Uterus (tissue), 4 donors: Measurements from ENCODE around the gene AMN. TPM values are rescaled to one million over a fixed set of nuclear protein-coding genes. Genes with fewer than 3 reads are reported as not detected.

ENCODE experiments used
- DNase-seq, 2 donors: peaks; one replicate each; pipeline ENCODE4 v3.0.0-alpha.2; 2019 to 2020
- H3K27ac ChIP-seq, 2 donors: fragments of 200-600 bp; sonication (generic); 1 replicate in 1 of 2; 2 replicates in 1 of 2; pipeline ENCODE4 v1.5.1; 2016 to 2018
- H3K27me3 ChIP-seq, 2 donors: fragments of 200-600 bp; sonication (generic); one replicate each; pipeline ENCODE4 v1.5.1; 2018 to 2019; ENCODE audit warnings: control low read depth in 1 of 2
- H3K36me3 ChIP-seq, 2 donors: fragments of 200-600 bp; sonication (generic); one replicate each; pipeline ENCODE4 v1.5.1; 2019; ENCODE audit warnings: control low read depth in 1 of 2
- H3K4me1 ChIP-seq, 2 donors: fragments of 200-600 bp; sonication (generic); one replicate each; pipeline ENCODE4 v1.5.1; 2018 to 2019; ENCODE audit warnings: control low read depth in 1 of 2
- H3K4me3 ChIP-seq, 2 donors: fragments of 200-600 bp; sonication (generic); 1 replicate in 1 of 2; 2 replicates in 1 of 2; pipeline ENCODE4 v1.5.1; 2018 to 2019; ENCODE audit warnings: mild to moderate bottlenecking in 1 of 2
- H3K9me3 ChIP-seq, 2 donors: fragments of 200-600 bp; sonication (generic); one replicate each; pipeline ENCODE4 v1.5.1; 2019; ENCODE audit warnings: control low read depth in 1 of 2
- POLR2A ChIP-seq, 2 donors: fragments of 450-650 bp; IDR thresholded peaks; one replicate each; pipeline ENCODE4 v1.6.1; 2016; ENCODE audit warnings: antibody characterized with exemption in 2 of 2, mild to moderate bottlenecking in 1 of 2, moderate library complexity in 1 of 2
- intact Hi-C: fragments of 100-400 bp; cut with DNase I; formaldehyde crosslinking; loops from one replicate; pipeline ENCODE4 v1.15.1; 2023; ENCODE audit warnings: low total_unique reads
- total RNA-seq, 4 donors: library from RNA; depleted of rRNA in 3 of 4; stranded (reverse); fragments of >200 nt in 3 of 4; gene quantifications; one replicate each; pipeline versions ENCODE4 v1.1.0 to v1.2.4, GENCODE V29; 2014 to 2023
- TF ChIP-seq, protein P1 (sequence below), 4 experiments: fragments of 200-600 bp in 2 of 4; fragments of 450-650 bp in 2 of 4; sonication (generic) in 2 of 4; IDR thresholded peaks; one replicate each; pipeline ENCODE4 v1.5.1; 2016 to 2019; ENCODE audit warnings: antibody characterized with exemption in 4 of 4, mild to moderate bottlenecking in 2 of 4, moderate library complexity in 1 of 4
- donor health status: DM: yes; HTN: yes; CAD: no.

Gene AMN
- total RNA-seq, 4 donors from 2014 or later = 0.69 to 2.9 TPM; not detected in 2

DNA sequence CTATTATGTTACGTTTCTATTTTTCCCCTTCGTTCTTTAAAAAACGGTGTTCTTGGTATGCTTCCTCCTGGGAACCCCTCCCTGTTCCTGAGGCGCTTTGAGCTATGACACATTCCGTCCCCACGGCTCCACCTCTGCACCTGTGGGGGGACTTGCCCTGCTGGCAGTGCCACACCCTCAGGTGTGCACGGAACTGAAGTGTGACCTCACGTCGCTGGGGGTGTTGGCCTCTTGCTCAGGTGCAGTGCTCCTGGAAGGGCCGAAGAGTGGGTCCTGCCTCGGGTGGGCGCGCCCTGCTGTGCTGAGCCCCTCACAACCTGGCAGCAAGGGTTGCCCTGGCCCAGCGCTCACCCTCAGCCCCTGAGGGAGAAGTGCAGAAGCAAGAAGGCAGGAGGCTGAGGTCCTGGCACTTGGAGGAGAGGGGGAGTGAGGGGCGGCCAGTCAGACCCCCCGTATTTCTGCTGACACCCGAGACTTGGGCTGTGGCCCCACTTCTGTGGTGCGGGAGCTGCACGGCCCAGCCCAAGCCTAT is 4.9 kb downstream of the AMN start:
- intact Hi-C loops = no loop called here
- H3K4me1 ChIP-seq = peaks cover 7 to 27% of the 10 kb centered on the region in 2 donors
- no peak overlapping the region for H3K4me3 ChIP-seq
- H3K27ac ChIP-seq = no peak overlapping the region
- DNase-seq = no peak
- no peak for TF ChIP-seq POLR2A (IDR thresholded peaks at IDR 0.05)
- TF ChIP-seq, protein P1, sequence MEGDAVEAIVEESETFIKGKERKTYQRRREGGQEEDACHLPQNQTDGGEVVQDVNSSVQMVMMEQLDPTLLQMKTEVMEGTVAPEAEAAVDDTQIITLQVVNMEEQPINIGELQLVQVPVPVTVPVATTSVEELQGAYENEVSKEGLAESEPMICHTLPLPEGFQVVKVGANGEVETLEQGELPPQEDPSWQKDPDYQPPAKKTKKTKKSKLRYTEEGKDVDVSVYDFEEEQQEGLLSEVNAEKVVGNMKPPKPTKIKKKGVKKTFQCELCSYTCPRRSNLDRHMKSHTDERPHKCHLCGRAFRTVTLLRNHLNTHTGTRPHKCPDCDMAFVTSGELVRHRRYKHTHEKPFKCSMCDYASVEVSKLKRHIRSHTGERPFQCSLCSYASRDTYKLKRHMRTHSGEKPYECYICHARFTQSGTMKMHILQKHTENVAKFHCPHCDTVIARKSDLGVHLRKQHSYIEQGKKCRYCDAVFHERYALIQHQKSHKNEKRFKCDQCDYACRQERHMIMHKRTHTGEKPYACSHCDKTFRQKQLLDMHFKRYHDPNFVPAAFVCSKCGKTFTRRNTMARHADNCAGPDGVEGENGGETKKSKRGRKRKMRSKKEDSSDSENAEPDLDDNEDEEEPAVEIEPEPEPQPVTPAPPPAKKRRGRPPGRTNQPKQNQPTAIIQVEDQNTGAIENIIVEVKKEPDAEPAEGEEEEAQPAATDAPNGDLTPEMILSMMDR (IDR thresholded peaks at IDR 0.05) = no peak
- H3K9me3 ChIP-seq = no peaks in the 10 kb centered on the region
- no peaks in the 10 kb centered on the region for H3K36me3 ChIP-seq
- H3K27me3 ChIP-seq = peaks cover 18 to 30% of the 10 kb centered on the region in 2 donors

DNA sequence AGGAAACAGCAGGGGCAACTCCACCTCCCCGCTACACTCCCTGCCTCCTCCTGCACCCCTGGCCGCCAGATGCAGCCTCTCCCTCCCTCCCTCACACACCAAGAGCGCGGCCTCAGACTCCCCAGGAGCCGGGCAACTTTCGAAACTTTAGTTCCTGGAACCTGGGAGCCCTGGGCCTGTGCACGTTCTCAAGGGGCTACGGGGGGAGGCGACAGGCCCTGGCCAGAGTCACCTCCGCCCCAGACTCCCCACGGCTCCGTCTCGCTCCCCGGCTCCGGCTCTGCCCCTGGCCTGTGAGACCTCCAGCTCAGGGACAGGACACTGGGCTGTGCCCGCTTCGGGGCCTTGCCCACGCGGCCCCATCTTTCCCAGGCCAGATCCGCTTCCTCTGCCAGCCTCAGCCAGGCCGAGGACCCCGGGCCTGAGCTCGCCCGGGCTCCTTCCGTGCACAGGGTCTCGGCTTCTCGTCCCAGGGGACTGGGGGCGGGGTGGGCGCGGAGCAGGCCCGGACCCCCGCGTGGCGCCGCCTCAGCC is 5.5 kb downstream of the AMN start:
- intact Hi-C loops = no loop called here
- H3K4me3 ChIP-seq = peak overlapping the region; percentile 13 to 33
- peaks cover 18 to 30% of the 10 kb centered on the region in 2 donors for H3K27me3 ChIP-seq
- H3K36me3 ChIP-seq = no peaks in the 10 kb centered on the region
- peaks cover 7 to 27% of the 10 kb centered on the region in 2 donors for H3K4me1 ChIP-seq
- H3K9me3 ChIP-seq = no peaks in the 10 kb centered on the region
- no peak for DNase-seq
- no peak for TF ChIP-seq POLR2A (IDR thresholded peaks at IDR 0.05)
- TF ChIP-seq, protein P1 (IDR thresholded peaks at IDR 0.05) = no peak
- H3K27ac ChIP-seq = no peak overlapping the region

GRCh38 chr14:102928412-102929240 is 6.2 kb downstream of the AMN start:
- H3K27ac ChIP-seq = no peak overlapping the region
- no peaks in the 10 kb centered on the region for H3K9me3 ChIP-seq
- peaks cover 7 to 27% of the 10 kb centered on the region in 2 donors for H3K4me1 ChIP-seq
- DNase-seq = peak; percentile 36 to 51
- no peaks in the 10 kb centered on the region for H3K36me3 ChIP-seq
- no peak for TF ChIP-seq POLR2A (IDR thresholded peaks at IDR 0.05)
- TF ChIP-seq, protein P1 (IDR thresholded peaks at IDR 0.05) = no peak
- H3K4me3 ChIP-seq = peak overlapping the region; percentile 13 to 33
- intact Hi-C loops = no loop called here
- peaks cover 18 to 30% of the 10 kb centered on the region in 2 donors for H3K27me3 ChIP-seq

GRCh38 chr14:102929241-102930137 is 7.0 kb downstream of the AMN start:
- peaks cover 7 to 27% of the 10 kb centered on the region in 2 donors for H3K4me1 ChIP-seq
- intact Hi-C loops = no loop called here
- no peak for DNase-seq
- no peaks in the 10 kb centered on the region for H3K9me3 ChIP-seq
- TF ChIP-seq POLR2A (IDR thresholded peaks at IDR 0.05) = no peak
- TF ChIP-seq, protein P1 (IDR thresholded peaks at IDR 0.05) = no peak
- no peaks in the 10 kb centered on the region for H3K36me3 ChIP-seq
- H3K4me3 ChIP-seq = peak overlapping the region in 1 of 2 donors; percentile 33
- H3K27ac ChIP-seq = no peak overlapping the region
- H3K27me3 ChIP-seq = peaks cover 11 to 30% of the 10 kb centered on the region in 2 donors
